IMR-90 (cell line): Measurements from ENCODE around the gene AFF2. TPM values are rescaled to one million over a fixed set of nuclear protein-coding genes. Genes with fewer than 3 reads are reported as not detected.

ENCODE experiments used
- ATAC-seq: fragments of 200-7000 bp; cut with Tn5 transposase; 2 replicates; pipeline ENCODE4 v1.9.1; 2020; ENCODE audit warnings: low read depth, mild to moderate bottlenecking, moderate library complexity
- BruUV-seq: library from RNA; stranded (reverse); fragments of 400-500 nt; replicated peaks from 2 replicates; lab custom pipeline; 2021; lab: Mats Ljungman, UMichigan
- CTCF ChIA-PET: fragments of 300-600 bp; formaldehyde crosslinking; extraction: SDS; loops from one replicate; lab custom pipeline; 2021; ENCODE audit warnings: antibody characterized with exemption; lab: Yijun Ruan, JAX
- POLR2A ChIA-PET: fragments of 300-600 bp; sonication (Branson Sonifier 250); formaldehyde crosslinking; loops from one replicate; lab custom pipeline; 2022; ENCODE audit warnings: antibody characterized with exemption; ENCODE audit not compliant: unreplicated experiment; lab: Charles Lee
- DNase-seq: peaks from one replicate; pipeline ENCODE4 v3.0.0; 2013
- H2AFZ ChIP-seq: replicated peaks from 2 replicates; pipeline ENCODE3; 2013; ENCODE audit warnings: low read length, mild to moderate bottlenecking; ENCODE audit not compliant: poor library complexity
- H2AK5ac ChIP-seq: 2 replicates; pipeline ENCODE4 v1.6.1; 2013; ENCODE audit warnings: low read depth, low read length, inconsistent platforms
- H2AK9ac ChIP-seq: replicated peaks from 2 replicates; pipeline ENCODE3; 2013; ENCODE audit warnings: mild to moderate bottlenecking, low read depth, low read length, moderate library complexity; ENCODE audit not compliant: poor library complexity
- H2BK120ac ChIP-seq: 2 replicates; pipeline ENCODE4 v1.6.1; 2013; ENCODE audit warnings: low read depth, low read length, inconsistent platforms
- H2BK15ac ChIP-seq: 3 replicates; pipeline ENCODE4 v1.6.1; 2013; ENCODE audit warnings: low read depth, low read length, inconsistent platforms
- H2BK20ac ChIP-seq: 2 replicates; pipeline ENCODE4 v1.6.1; 2013; ENCODE audit warnings: low read depth, mild to moderate bottlenecking, inconsistent platforms, low read length, moderate library complexity
- H2BK5ac ChIP-seq: 2 replicates; pipeline ENCODE4 v1.6.1; 2013; ENCODE audit warnings: mild to moderate bottlenecking, low read depth, low read length, inconsistent platforms; ENCODE audit not compliant: poor library complexity, severe bottlenecking
- H3K14ac ChIP-seq: replicated peaks from 2 replicates; pipeline ENCODE4 v1.6.1; 2013; ENCODE audit warnings: low read depth, low read length, inconsistent platforms
- H3K18ac ChIP-seq: 2 replicates; pipeline ENCODE4 v1.6.1; 2013; ENCODE audit warnings: low read depth, low read length, control low read depth
- H3K23ac ChIP-seq: 2 replicates; pipeline ENCODE4 v1.6.1; 2013; ENCODE audit warnings: low read depth, low read length, inconsistent platforms
- H3K27ac ChIP-seq: 2 replicates; pipeline ENCODE4 v1.5.1; 2013; ENCODE audit warnings: mild to moderate bottlenecking, control low read depth, low read length; ENCODE audit not compliant: insufficient read depth
- H3K27me3 ChIP-seq: 2 replicates; pipeline ENCODE4 v1.6.1; 2013; ENCODE audit warnings: low read length; ENCODE audit not compliant: control insufficient read depth, insufficient read depth
- H3K36me3 ChIP-seq: 2 replicates; pipeline ENCODE4 v1.6.1; 2013; ENCODE audit warnings: low read length, mixed read lengths; ENCODE audit not compliant: control insufficient read depth, insufficient read depth
- H3K4ac ChIP-seq: 2 replicates; pipeline ENCODE4 v1.6.1; 2013; ENCODE audit warnings: low read depth, low read length, inconsistent platforms
- H3K4me1 ChIP-seq: 2 replicates; pipeline ENCODE4 v1.6.1; 2013; ENCODE audit warnings: low read length, mixed read lengths; ENCODE audit not compliant: control insufficient read depth, insufficient read depth
- H3K4me2 ChIP-seq: 2 replicates; pipeline ENCODE4 v1.6.1; 2013; ENCODE audit warnings: low read depth, mild to moderate bottlenecking, control low read depth, low read length, moderate library complexity
- H3K4me3 ChIP-seq: 2 replicates; pipeline ENCODE4 v1.5.1; 2013; ENCODE audit warnings: low read depth, mild to moderate bottlenecking, control low read depth, low read length, moderate library complexity; ENCODE audit not compliant: insufficient read depth
- H3K56ac ChIP-seq: 2 replicates; pipeline ENCODE4 v1.6.1; 2013; ENCODE audit warnings: low read length, inconsistent platforms; ENCODE audit not compliant: insufficient read depth; ENCODE audit errors: extremely low read depth
- H3K79me1 ChIP-seq, 2 experiments: 2 replicates each; pipeline ENCODE4 v1.6.1; 2013; ENCODE audit warnings: low read length in 2 of 2, inconsistent platforms in 1 of 2, low read depth in 1 of 2
- H3K9ac ChIP-seq: 2 replicates; pipeline ENCODE4 v1.6.1; 2013; ENCODE audit warnings: low read depth, low read length, control low read depth
- H3K9me1 ChIP-seq: 2 replicates; pipeline ENCODE4 v1.6.1; 2013; ENCODE audit warnings: low read length, inconsistent platforms; ENCODE audit not compliant: insufficient read depth
- H3K9me3 ChIP-seq: 2 replicates; pipeline ENCODE4 v1.6.1; 2013; ENCODE audit warnings: low read length; ENCODE audit not compliant: control insufficient read depth, insufficient read depth
- H4K20me1 ChIP-seq: 2 replicates; pipeline ENCODE4 v1.6.1; 2013; ENCODE audit warnings: low read length, inconsistent platforms; ENCODE audit not compliant: insufficient read depth
- H4K5ac ChIP-seq: 2 replicates; pipeline ENCODE4 v1.6.1; 2013; ENCODE audit warnings: mild to moderate bottlenecking, low read depth, low read length, control low read depth
- H4K8ac ChIP-seq, 2 experiments: 2 replicates each; pipeline ENCODE4 v1.6.1; 2013; ENCODE audit warnings: low read depth in 2 of 2, low read length in 2 of 2, control low read depth in 1 of 2, inconsistent platforms in 1 of 2
- H4K91ac ChIP-seq: 2 replicates; pipeline ENCODE4 v1.6.1; 2013; ENCODE audit warnings: low read depth, low read length, inconsistent platforms; ENCODE audit not compliant: insufficient read depth
- BHLHE40 ChIP-seq: fragments of 150-350 bp; IDR thresholded peaks from 2 replicates; pipeline ENCODE4 v1.6.1; 2016; ENCODE audit warnings: mild to moderate bottlenecking, low read depth, low read length
- CEBPB ChIP-seq: IDR thresholded peaks from 2 replicates; pipeline ENCODE4 v1.6.1; 2012; ENCODE audit warnings: low read depth, low read length, improper control_type of control experiment
- CHD1 ChIP-seq: IDR thresholded peaks from 2 replicates; pipeline ENCODE4 v1.6.1; 2012; ENCODE audit warnings: low read depth, low read length, improper control_type of control experiment
- CTCF ChIP-seq: conservative IDR thresholded peaks from 2 replicates; pipeline ENCODE4 v1.5.1; 2012; ENCODE audit warnings: mild to moderate bottlenecking, low read depth, low read length, improper control_type of control experiment
- ELK1 ChIP-seq: fragments of 150-350 bp; IDR thresholded peaks from 2 replicates; pipeline ENCODE4 v1.6.1; 2016; ENCODE audit warnings: low read depth, mild to moderate bottlenecking, low read length, moderate library complexity, borderline replicate concordance
- FOS ChIP-seq: fragments of 150-350 bp; IDR thresholded peaks from 2 replicates; pipeline ENCODE4 v1.6.1; 2016; ENCODE audit warnings: low read depth, low read length
- MAFK ChIP-seq: IDR thresholded peaks from 2 replicates; pipeline ENCODE4 v1.6.1; 2012; ENCODE audit warnings: low read depth, low read length, improper control_type of control experiment
- MAZ ChIP-seq: IDR thresholded peaks from 2 replicates; pipeline ENCODE4 v1.6.1; 2012; ENCODE audit warnings: low read depth, mild to moderate bottlenecking, low read length, improper control_type of control experiment, moderate library complexity, borderline replicate concordance
- MXI1 ChIP-seq: IDR thresholded peaks from 2 replicates; pipeline ENCODE4 v1.6.1; 2012; ENCODE audit warnings: low read depth, mild to moderate bottlenecking, low read length, moderate library complexity, borderline replicate concordance
- NFE2L2 ChIP-seq: fragments of 150-350 bp; IDR thresholded peaks from 2 replicates; pipeline ENCODE4 v1.6.1; 2016; ENCODE audit warnings: low read depth, mild to moderate bottlenecking, low read length
- POLR2A ChIP-seq: IDR thresholded peaks from 2 replicates; pipeline ENCODE4 v1.6.1; 2012; ENCODE audit warnings: mild to moderate bottlenecking, low read depth, low read length
- RAD21 ChIP-seq: IDR thresholded peaks from 2 replicates; pipeline ENCODE4 v1.6.1; 2012; ENCODE audit warnings: low read length, improper control_type of control experiment
- RCOR1 ChIP-seq: IDR thresholded peaks from 2 replicates; pipeline ENCODE4 v1.6.1; 2012; ENCODE audit warnings: mild to moderate bottlenecking, low read length, improper control_type of control experiment; ENCODE audit not compliant: insufficient replicate concordance
- RFX5 ChIP-seq: IDR thresholded peaks from 2 replicates; pipeline ENCODE4 v1.8.0; 2012; ENCODE audit warnings: low read depth, mild to moderate bottlenecking, low read length, moderate library complexity
- SMC3 ChIP-seq: fragments of 150-350 bp; IDR thresholded peaks from 2 replicates; pipeline ENCODE4 v1.6.1; 2016; ENCODE audit warnings: low read depth, mild to moderate bottlenecking, antibody characterized with exemption, low read length, moderate library complexity
- USF2 ChIP-seq: fragments of 150-350 bp; IDR thresholded peaks from 2 replicates; pipeline ENCODE4 v1.6.1; 2017; ENCODE audit warnings: mild to moderate bottlenecking, antibody characterized with exemption, low read length, low read depth
- WGBS, 2 experiments: methylation state at CpG; one replicate each; pipeline versions ENCODE4 v1.1.5 to v1.1.7; 2013; ENCODE audit warnings: missing lambda C conversion rate in 2 of 2; ENCODE audit not compliant: insufficient read length in 1 of 2; ENCODE audit errors: extremely low coverage in 2 of 2; 5-methylcytosine and 5-hydroxymethylcytosine counted together
- dilution Hi-C: fragments of 300-500 bp; cut with HindIII; formaldehyde crosslinking; loops from one replicate; pipeline ENCODE4 v1.14.3; 2018; ENCODE audit warnings: low sequenced_read_pairs; ENCODE audit not compliant: unreplicated experiment
- in situ Hi-C: fragments of 300-500 bp; cut with MboI; formaldehyde crosslinking; loops from 3 replicates; pipeline ENCODE4 v1.14.3; 2019; ENCODE audit warnings: low sequenced_read_pairs, inconsistent platforms, mixed read lengths
- intact Hi-C: fragments of 100-400 bp; cut with micrococcal nuclease; formaldehyde crosslinking; loops from 2 replicates; pipeline ENCODE4 v1.10.0; 2022
- polyA plus RNA-seq, 3 experiments: library from polyadenylated mRNA; depleted of rRNA; stranded (reverse); fragments of >200 nt; gene quantifications; 2 replicates each; pipeline ENCODE4 v1.2.3, GENCODE V29; 2012; ENCODE audit warnings: low replicate concordance in 1 of 3
- total RNA-seq: library from RNA; depleted of rRNA; stranded (reverse); fragments of >200 nt; gene quantifications from 2 replicates; pipeline ENCODE4 v1.2.3, GENCODE V29; 2012

AFF2 gene
- total and polyA plus RNA-seq, 2 of the 4 experiments (the other 2 are of a cell fraction), result 0.15 to 0.72 TPM

GRCh38 chrX:148872881-148873280, 372.5 kb downstream of the AFF2 start:
- BruUV-seq, result no TSS peak
- DNase-seq (no peak), ATAC-seq (no peak)
- POLR2A ChIA-PET, result no interaction called here
- Histone ChIP-seq H4K8ac (no peak overlapping the region), H3K4ac (no peak overlapping the region), H2AK5ac (no peak overlapping the region), H2BK20ac (no peak overlapping the region), H4K5ac (no peak overlapping the region), H4K91ac (no peak overlapping the region), H3K4me1 (0 out of 2 replicates have a peak, but pooled peaks cover 1% of the 10 kb centered on the region), H3K9me1 (no peaks in the 10 kb centered on the region), H3K9me3 (no peaks in the 10 kb centered on the region), H3K23ac (no peak overlapping the region), H2AFZ (no peak overlapping the region), H3K4me2 (no peak overlapping the region), H2BK120ac (no peak overlapping the region), H3K18ac (no peak overlapping the region), H2BK5ac (no peak overlapping the region), H3K4me3 (no peak overlapping the region), H3K9ac (no peak overlapping the region), H3K27ac (no peak overlapping the region), H3K56ac (no peak overlapping the region), H3K27me3 (no peaks in the 10 kb centered on the region), H2BK15ac (no peak overlapping the region), H3K14ac (no peak overlapping the region), H3K36me3 (no peaks in the 10 kb centered on the region), H2AK9ac (no peak overlapping the region), H3K79me1 (no peaks in the 10 kb centered on the region), H4K20me1 (no peaks in the 10 kb centered on the region)
- intact Hi-C loops (no loop called here), dilution Hi-C loops (no loop called here), in situ Hi-C loops (no loop called here)
- CTCF ChIA-PET, result no interaction called here
- 56% methylated on average over 1 of the region's 4 CpGs; no CpG with 5 or more reads in 1 of the 2 experiments for WGBS, 2 experiments
- TF ChIP-seq SMC3, result no peak
- no peak for TF ChIP-seq BHLHE40
- no peak for TF ChIP-seq RAD21
- TF ChIP-seq ELK1, result no peak
- TF ChIP-seq NFE2L2, result no peak
- no peak for TF ChIP-seq RFX5
- TF ChIP-seq POLR2A, result no peak
- no peak for TF ChIP-seq CEBPB
- no peak for TF ChIP-seq CHD1
- no peak for TF ChIP-seq USF2
- TF ChIP-seq MAZ, result no peak
- TF ChIP-seq RCOR1, result no peak
- no peak for TF ChIP-seq FOS
- TF ChIP-seq MXI1, result no peak
- TF ChIP-seq MAFK, result no peak
- TF ChIP-seq CTCF, result no peak
